ENCODE results near the gene KRT8. TPM values are rescaled to one million over a fixed set of nuclear protein-coding genes. Genes with fewer than 3 reads are reported as not detected.

KRT8 gene
- total RNA-seq, 2 donors from 2014 or later: 1,663 to 1,920 TPM

DNA sequence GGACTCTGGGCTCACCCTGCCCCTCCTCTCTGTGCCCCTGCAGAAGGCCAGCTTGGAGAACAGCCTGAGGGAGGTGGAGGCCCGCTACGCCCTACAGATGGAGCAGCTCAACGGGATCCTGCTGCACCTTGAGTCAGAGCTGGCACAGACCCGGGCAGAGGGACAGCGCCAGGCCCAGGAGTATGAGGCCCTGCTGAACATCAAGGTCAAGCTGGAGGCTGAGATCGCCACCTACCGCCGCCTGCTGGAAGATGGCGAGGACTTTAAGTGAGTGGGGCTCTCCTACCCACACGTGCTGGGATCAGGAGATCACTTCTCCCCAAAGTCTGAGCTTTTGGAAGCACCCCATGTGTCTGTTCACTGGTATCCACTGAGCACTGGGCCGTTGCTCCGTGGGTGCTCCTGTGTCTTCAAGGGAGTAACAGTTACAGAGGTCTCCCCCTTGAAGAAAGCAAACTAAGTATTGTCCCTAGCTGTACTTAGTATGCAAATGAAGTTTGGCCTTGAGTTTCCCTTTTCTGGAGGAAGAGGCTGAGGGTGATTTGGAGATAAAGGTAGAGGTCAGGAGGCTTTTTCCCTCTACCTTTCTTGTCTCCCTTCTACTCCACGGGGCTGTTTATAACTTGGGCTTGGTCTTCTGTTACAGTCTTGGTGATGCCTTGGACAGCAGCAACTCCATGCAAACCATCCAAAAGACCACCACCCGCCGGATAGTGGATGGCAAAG is 47.4 kb upstream of the KRT8 start:
- H3K9me3 Mint-ChIP-seq: no peaks in the 10 kb centered on the region
- Histone ChIP-seq H3K36me3 (ENCODE audit: control insufficient read depth, insufficient read depth, low read length) (peaks cover 37% of the 10 kb centered on the region), H3K9ac (ENCODE audit: extremely low read depth, low read length, poor library complexity, severe bottlenecking) (peak overlapping the region; percentile 96), H3K4me1 (ENCODE audit: control insufficient read depth, insufficient read depth, low read length) (peaks cover 3% of the 10 kb centered on the region), H3K27me3 (ENCODE audit: control insufficient read depth, insufficient read depth, low read length, poor library complexity, severe bottlenecking) (no peaks in the 10 kb centered on the region), H3K9me3 (ENCODE audit: control insufficient read depth, low read length) (no peaks in the 10 kb centered on the region), H3K27ac (ENCODE audit: low read depth, low read length) (no peak overlapping the region), H3K4me3 (ENCODE audit: low read length) (peak overlapping the region; percentile 95)
- no peaks in the 10 kb centered on the region for H3K27me3 Mint-ChIP-seq (ENCODE audit: insufficient read depth)
- H3K36me3 Mint-ChIP-seq (ENCODE audit: low read depth): peaks cover 40% of the 10 kb centered on the region
- H3K4me1 Mint-ChIP-seq: peaks cover 38% of the 10 kb centered on the region
- peak; percentile 71 for DNase-seq
- peak overlapping the region; percentile 100 for H3K4me3 Mint-ChIP-seq
- 83 to 92% methylated on average over 10 to 15 of the region's 15 CpGs for WGBS, 2 experiments (ENCODE audit: insufficient coverage in 1 of 2, insufficient read length in 1 of 2)
- TF ChIP-seq, protein P1, sequence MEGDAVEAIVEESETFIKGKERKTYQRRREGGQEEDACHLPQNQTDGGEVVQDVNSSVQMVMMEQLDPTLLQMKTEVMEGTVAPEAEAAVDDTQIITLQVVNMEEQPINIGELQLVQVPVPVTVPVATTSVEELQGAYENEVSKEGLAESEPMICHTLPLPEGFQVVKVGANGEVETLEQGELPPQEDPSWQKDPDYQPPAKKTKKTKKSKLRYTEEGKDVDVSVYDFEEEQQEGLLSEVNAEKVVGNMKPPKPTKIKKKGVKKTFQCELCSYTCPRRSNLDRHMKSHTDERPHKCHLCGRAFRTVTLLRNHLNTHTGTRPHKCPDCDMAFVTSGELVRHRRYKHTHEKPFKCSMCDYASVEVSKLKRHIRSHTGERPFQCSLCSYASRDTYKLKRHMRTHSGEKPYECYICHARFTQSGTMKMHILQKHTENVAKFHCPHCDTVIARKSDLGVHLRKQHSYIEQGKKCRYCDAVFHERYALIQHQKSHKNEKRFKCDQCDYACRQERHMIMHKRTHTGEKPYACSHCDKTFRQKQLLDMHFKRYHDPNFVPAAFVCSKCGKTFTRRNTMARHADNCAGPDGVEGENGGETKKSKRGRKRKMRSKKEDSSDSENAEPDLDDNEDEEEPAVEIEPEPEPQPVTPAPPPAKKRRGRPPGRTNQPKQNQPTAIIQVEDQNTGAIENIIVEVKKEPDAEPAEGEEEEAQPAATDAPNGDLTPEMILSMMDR (conservative IDR thresholded peaks at IDR 0.05): peak; percentile 70
- peak overlapping the region; percentile 82 for H3K27ac Mint-ChIP-seq

DNA sequence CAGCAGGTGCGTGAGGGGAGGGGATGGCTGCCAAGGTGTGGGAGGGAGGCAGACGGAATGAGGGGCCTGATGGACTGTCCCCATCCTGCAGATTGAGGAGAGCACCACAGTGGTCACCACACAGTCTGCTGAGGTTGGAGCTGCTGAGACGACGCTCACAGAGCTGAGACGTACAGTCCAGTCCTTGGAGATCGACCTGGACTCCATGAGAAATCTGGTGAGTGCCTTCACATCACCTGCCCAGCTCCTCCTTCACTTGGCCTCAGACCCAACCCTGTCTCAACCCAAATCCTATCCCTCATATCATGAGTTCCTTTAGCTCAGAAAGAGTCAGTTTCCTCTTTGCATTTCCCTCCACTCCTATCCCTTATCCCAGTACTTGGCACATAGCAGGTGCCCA is 46.8 kb upstream of the KRT8 start:
- TF ChIP-seq, protein P1 (conservative IDR thresholded peaks at IDR 0.05): no peak
- Histone ChIP-seq H3K4me1 (ENCODE audit: control insufficient read depth, insufficient read depth, low read length) (peaks cover 9% of the 10 kb centered on the region), H3K36me3 (ENCODE audit: control insufficient read depth, insufficient read depth, low read length) (peaks cover 37% of the 10 kb centered on the region), H3K27me3 (ENCODE audit: control insufficient read depth, insufficient read depth, low read length, poor library complexity, severe bottlenecking) (no peaks in the 10 kb centered on the region), H3K9me3 (ENCODE audit: control insufficient read depth, low read length) (no peaks in the 10 kb centered on the region), H3K27ac (ENCODE audit: low read depth, low read length) (no peak overlapping the region), H3K9ac (ENCODE audit: extremely low read depth, low read length, poor library complexity, severe bottlenecking) (peak overlapping the region; percentile 96), H3K4me3 (ENCODE audit: low read length) (peak overlapping the region; percentile 95)
- Mint-ChIP-seq H3K27ac (peak overlapping the region; percentile 82), H3K36me3 (ENCODE audit: low read depth) (peaks cover 40% of the 10 kb centered on the region), H3K4me3 (peak overlapping the region; percentile 100), H3K9me3 (no peaks in the 10 kb centered on the region), H3K27me3 (ENCODE audit: insufficient read depth) (no peaks in the 10 kb centered on the region), H3K4me1 (peaks cover 37% of the 10 kb centered on the region)
- DNase-seq: peak; percentile 45
- 94 to 98% methylated on average over 5 to 6 of the region's 6 CpGs for WGBS, 2 experiments (ENCODE audit: insufficient coverage in 1 of 2, insufficient read length in 1 of 2)

DNA sequence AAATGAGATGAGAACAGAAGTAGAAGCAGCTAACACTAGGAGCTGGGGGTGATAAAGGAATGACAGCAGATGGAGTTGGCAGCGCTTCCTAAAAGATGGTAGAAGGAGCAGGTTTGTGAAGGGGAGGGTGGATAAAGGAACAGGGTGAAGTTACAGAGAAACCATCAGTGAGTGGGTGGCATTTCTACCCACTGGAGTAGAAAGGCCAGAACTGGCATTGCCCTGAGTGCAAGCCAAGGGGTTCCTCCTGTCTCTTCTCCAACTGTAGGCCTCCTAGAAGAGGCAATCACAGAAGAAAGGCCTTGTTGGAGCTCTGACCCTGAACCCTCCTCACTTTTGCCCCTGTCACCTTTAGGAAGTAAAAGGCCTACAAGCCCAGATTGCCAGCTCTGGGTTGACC is 46.2 kb upstream of the KRT8 start:
- H3K4me1 ChIP-seq (ENCODE audit: control insufficient read depth, insufficient read depth, low read length): peaks cover 14% of the 10 kb centered on the region
- peak overlapping the region; percentile 96 for H3K9ac ChIP-seq (ENCODE audit: extremely low read depth, low read length, poor library complexity, severe bottlenecking)
- peaks cover 42% of the 10 kb centered on the region for H3K4me1 Mint-ChIP-seq
- H3K9me3 Mint-ChIP-seq: no peaks in the 10 kb centered on the region
- DNase-seq: peak; percentile 39
- H3K9me3 ChIP-seq (ENCODE audit: control insufficient read depth, low read length): no peaks in the 10 kb centered on the region
- WGBS, 2 experiments (ENCODE audit: insufficient coverage in 1 of 2, insufficient read length in 1 of 2): 97 to 100% methylated on average over 1 of the region's 1 CpG
- H3K36me3 ChIP-seq (ENCODE audit: control insufficient read depth, insufficient read depth, low read length): peaks cover 37% of the 10 kb centered on the region
- H3K4me3 ChIP-seq (ENCODE audit: low read length): peak overlapping the region; percentile 95
- H3K27me3 Mint-ChIP-seq (ENCODE audit: insufficient read depth): no peaks in the 10 kb centered on the region
- H3K27ac ChIP-seq (ENCODE audit: low read depth, low read length): no peak overlapping the region
- H3K4me3 Mint-ChIP-seq: peak overlapping the region; percentile 100
- H3K36me3 Mint-ChIP-seq (ENCODE audit: low read depth): peaks cover 40% of the 10 kb centered on the region
- H3K27ac Mint-ChIP-seq: peak overlapping the region; percentile 97
- TF ChIP-seq, protein P1 (conservative IDR thresholded peaks at IDR 0.05): no peak
- no peaks in the 10 kb centered on the region for H3K27me3 ChIP-seq (ENCODE audit: control insufficient read depth, insufficient read depth, low read length, poor library complexity, severe bottlenecking)

Measured in endodermal cell (in vitro differentiated cells).